ENCODE results near the gene AGAP1.

AGAP1 gene

DNA sequence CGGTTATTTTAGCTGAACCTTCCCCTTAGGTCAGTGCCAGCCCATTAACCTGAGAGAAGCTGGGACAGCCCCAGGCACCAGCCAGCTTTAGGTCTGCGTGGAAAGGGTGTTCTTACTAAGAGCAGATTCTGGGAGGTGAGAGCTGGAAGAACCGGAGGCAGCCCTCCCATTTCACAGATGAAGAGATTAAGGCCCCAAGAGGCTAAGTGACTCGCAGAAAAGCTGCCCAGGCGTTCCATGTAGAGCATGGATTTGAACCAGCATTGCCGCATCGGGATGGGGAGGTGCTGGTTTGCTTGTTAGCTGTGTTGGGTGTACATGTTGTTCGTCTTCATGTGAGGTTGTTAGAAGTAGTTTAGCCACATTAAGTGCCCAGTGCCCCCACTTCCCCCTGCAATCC lies 203.2 kb downstream of the AGAP1 start:
- DNase-seq, result no peak

DNA sequence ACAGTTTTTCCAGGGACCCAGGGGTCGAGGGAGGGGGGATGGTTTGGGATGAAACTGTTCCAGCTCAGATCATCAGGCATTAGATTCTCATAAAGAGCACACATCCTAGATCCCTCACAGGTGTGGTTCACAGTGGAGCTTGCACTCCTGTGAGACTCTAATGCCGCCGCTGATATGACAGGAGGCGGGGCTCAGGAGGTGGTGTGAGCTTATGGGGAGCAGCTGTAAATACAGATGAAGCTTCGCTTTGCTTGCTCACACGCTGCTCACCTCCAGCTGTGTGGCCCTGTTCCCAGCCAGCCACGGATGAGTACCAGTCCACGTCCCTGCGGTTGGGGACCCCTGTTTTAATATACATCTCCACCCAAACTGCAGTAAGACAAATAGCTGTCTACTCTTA lies 204.2 kb downstream of the AGAP1 start:
- peak; percentile 32 for DNase-seq

GRCh38 chr2:235698491-235698890 lies 204.6 kb downstream of the AGAP1 start:
- no peak for DNase-seq

GRCh38 chr2:235699576-235699975 lies 205.7 kb downstream of the AGAP1 start:
- DNase-seq, result no peak

- no peak for DNase-seq
Observed at GRCh38 chr2:235701206-235701981, 207.6 kb downstream of the AGAP1 start.

DNA sequence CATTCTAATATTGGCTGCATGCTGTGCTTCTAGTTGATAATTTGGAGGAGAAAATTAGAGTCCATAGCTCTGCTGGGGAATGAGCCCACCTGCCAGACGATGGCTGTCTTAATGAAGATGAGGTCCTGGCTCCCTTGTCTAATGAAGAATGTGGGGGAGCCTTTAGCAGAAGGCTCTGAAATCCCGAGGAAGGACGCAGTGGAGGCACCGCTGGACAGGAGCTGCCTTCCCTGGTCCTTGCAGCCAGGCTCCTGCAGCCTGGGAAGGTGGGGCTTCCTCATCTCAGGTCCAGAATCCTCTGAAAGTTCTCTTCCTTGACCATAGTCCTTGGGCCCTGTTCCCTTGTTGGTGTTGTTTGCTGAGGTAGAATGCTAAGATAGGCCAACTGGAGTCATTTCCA lies 208.3 kb downstream of the AGAP1 start:
- no peak for DNase-seq

GRCh38 chr2:235703711-235704295 lies 210.0 kb downstream of the AGAP1 start:
- DNase-seq, result no peak

DNA sequence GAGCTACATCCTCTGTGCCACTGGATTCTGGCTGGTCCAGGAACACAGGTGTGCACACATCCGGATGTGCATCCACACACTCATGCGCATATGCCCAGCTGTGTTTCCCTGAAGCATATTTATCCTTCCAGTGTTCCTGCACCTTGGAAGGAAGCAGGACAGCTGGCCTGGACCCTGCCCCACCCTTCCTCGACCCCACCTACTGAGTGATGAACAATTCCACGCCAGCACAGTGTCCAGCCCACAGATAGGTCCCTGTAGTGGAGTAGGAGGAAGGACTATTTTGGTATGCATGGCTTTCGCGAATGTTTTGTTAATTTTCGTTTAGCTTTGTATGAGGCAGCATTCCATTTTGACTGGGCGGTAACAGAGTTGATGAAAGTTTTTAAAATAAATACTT lies 211.5 kb downstream of the AGAP1 start:
- no peak for DNase-seq

GRCh38 chr2:235706506-235706905 lies 212.7 kb downstream of the AGAP1 start:
- DNase-seq, result no peak

GRCh38 chr2:235707411-235708096 lies 213.7 kb downstream of the AGAP1 start:
- DNase-seq, result no peak

- DNase-seq, result no peak
Observed at GRCh38 chr2:235709124-235709813, 215.4 kb downstream of the AGAP1 start.

- DNase-seq, result no peak
Observed at GRCh38 chr2:235709969-235710879, 216.4 kb downstream of the AGAP1 start.

- DNase-seq, result no peak
Observed at GRCh38 chr2:235710933-235711332, 217.1 kb downstream of the AGAP1 start.

DNA sequence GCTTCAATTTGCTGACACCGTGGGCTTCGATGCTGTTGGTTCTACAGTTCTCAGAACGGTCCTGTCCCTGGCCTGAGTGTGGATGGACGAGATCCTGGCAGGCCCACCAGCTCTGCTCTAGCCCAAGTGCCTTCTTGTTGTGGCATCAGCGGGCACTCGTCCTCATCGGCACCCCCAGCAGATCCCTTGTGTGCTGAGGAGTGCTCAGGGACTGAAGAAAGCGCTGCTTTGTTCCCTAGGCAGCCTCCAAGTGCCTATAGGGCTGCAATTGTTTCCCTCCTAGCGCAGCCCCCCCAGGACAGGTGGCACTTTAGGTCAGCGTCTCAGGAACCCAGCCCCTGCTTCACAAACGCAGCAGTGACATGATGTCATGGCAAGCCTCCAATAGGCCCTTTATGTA lies 217.7 kb downstream of the AGAP1 start:
- DNase-seq, result no peak

DNA sequence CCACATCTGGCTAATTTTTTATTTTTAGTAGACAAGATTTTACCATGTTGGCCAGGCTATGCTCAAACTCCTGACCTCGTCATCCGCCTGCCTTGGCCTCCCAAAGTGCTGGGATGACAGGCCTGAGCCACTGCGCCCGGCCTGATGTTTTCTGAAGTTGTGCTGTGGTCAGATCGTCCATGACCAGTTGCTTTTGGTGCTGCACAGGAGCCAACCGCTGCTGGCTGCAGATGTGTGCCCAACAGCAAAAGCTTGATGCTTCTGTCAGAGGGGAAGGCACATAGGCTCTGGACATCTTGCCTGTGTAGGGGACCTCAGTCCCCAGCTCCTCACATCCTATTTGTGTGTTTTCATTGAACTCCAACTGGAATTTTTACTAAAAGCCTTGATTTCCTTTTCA lies 218.3 kb downstream of the AGAP1 start:
- DNase-seq, result no peak

- no peak for DNase-seq
Observed at GRCh38 chr2:235713189-235713588, 219.3 kb downstream of the AGAP1 start.

DNA sequence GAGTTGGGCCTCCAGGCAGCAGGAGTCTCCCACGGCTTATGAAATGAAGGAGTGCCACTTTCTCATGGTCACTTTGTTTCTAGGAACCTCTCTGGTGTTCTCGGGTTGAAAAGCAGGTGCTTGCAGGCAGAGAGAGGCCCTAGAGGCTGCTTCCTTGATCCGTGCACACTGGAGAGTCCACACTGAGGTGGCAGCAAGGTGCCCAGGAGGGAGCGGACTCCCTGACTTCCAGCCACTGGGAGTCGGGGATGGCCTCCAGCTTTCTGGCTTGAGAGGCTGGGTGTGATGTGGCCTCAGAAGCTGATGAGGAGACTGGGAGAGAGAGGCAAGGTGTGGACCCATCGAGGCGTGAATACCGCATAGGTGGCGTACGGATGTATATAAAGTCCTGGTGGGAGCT lies 221.8 kb downstream of the AGAP1 start:
- no peak for DNase-seq

GRCh38 chr2:235716875-235717496 lies 223.1 kb downstream of the AGAP1 start:
- peak; percentile 85 for DNase-seq

DNA sequence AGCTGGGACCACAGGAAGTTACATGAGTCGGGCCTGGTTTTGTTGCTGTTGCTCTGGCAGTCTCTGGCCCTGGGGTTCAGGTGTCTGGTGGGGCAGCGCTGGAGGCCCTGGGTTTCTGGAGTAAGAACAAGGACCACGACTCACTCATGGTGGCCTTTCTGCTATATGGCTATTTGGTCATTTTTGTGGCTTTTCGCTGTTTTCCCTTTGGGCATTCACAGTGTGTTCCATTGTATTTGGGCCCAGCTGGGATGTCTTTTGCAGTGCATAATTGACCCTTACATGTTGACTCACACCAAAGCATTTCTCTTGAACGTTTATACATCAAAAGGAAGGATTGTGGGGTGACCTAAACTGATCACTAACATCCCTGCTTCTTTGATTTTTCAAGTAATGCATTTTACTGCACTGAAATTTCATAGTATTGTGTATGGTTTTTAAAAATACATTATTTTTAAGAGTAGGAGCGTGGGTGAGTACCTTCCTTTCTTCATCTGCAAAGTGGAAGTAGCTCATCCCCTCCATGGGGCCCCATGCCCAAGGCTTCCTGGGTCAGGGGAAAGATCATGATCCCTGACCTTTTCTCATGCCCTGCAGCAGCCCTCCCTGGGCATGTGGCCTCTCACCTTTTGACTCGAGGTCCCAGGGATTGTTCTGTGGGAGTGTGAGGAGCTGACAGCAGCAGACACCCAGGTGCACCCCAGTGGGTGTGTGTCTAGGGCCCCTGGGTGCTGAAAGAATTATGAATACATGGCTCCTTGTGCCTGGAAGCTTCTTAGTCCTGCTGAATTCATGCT lies 225.5 kb downstream of the AGAP1 start:
- no peak for DNase-seq

GRCh38 chr2:235721625-235722024 lies 227.8 kb downstream of the AGAP1 start:
- no peak for DNase-seq

DNA sequence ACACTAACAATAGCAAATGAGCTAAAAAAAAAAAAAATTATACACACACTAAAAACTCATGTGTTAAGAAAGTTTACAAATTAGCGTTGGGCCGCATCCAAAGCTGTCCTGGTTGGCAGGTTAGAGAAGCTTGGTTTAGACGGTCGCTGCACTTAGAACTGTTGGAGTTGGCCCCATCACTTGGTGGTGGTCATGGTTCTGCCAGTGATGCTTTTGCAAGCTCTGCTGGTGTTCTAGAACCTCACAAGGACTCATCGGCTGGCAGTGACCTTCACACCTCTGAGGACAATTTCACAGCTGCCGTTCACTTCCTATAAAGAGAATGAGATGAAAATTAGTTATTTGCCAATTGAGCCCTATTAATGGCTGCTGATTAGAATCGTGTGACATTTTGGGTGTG lies 229.0 kb downstream of the AGAP1 start:
- DNase-seq, result no peak
